ENCODE measurements around the gene SOX5. TPM values are rescaled to one million over a fixed set of nuclear protein-coding genes. Genes with fewer than 3 reads are reported as not detected.

SOX5 gene
- total and polyA plus RNA-seq, 11 donors = 0.49 to 4.9 (median 2.5) TPM

- DNase-seq = no peak
- no peak overlapping the region for H3K27ac ChIP-seq
- no peak for ATAC-seq
- H3K27me3 ChIP-seq = no peaks in the 10 kb centered on the region
- H3K4me3 ChIP-seq = no peak overlapping the region
- H3K9me3 ChIP-seq = peaks cover 0 to 16% (median 0%) of the 10 kb centered on the region in 12 donors
- no peak for TF ChIP-seq CTCF (IDR thresholded peaks at IDR 0.05)
- no peak for TF ChIP-seq POLR2A (IDR thresholded peaks at IDR 0.05)
- intact Hi-C loops (cut with DNase I) = no loop called here
- H3K36me3 ChIP-seq = no peaks in the 10 kb centered on the region
- 83 to 90% (median 89%) methylated on average over 2 of the region's 2 CpGs for WGBS, 4 donors
- no peaks in the 10 kb centered on the region for H3K4me1 ChIP-seq
Observed at GRCh38 chr12:23931176-23931575, 18.3 kb downstream of the SOX5 start.

GRCh38 chr12:23930599-23930998 is 18.9 kb downstream of the SOX5 start:
- TF ChIP-seq POLR2A (IDR thresholded peaks at IDR 0.05) (no peak), CTCF (IDR thresholded peaks at IDR 0.05) (no peak)
- intact Hi-C loops (cut with DNase I) = no loop called here
- 68 to 91% (median 85%) methylated on average over 2 of the region's 2 CpGs for WGBS, 4 donors
- H3K27ac ChIP-seq = no peak overlapping the region
- ATAC-seq = no peak
- H3K4me3 ChIP-seq = no peak overlapping the region
- no peak for DNase-seq
- peaks cover 0 to 16% (median 0%) of the 10 kb centered on the region in 12 donors for H3K9me3 ChIP-seq
- no peaks in the 10 kb centered on the region for H3K4me1 ChIP-seq
- H3K36me3 ChIP-seq = no peaks in the 10 kb centered on the region
- H3K27me3 ChIP-seq = no peaks in the 10 kb centered on the region

- Histone ChIP-seq H3K27me3 (no peaks in the 10 kb centered on the region), H3K36me3 (no peaks in the 10 kb centered on the region)
- no peak for TF ChIP-seq CTCF (IDR thresholded peaks at IDR 0.05)
- TF ChIP-seq POLR2A (IDR thresholded peaks at IDR 0.05) = no peak
Observed at GRCh38 chr12:23929906-23930305, 19.6 kb downstream of the SOX5 start.

GRCh38 chr12:23927907-23928306 is 21.6 kb downstream of the SOX5 start:
- Histone ChIP-seq H3K4me1 (no peaks in the 10 kb centered on the region), H3K27me3 (no peaks in the 10 kb centered on the region), H3K27ac (no peak overlapping the region), H3K4me3 (no peak overlapping the region), H3K9me3 (peaks cover 0 to 16% (median 0%) of the 10 kb centered on the region in 12 donors), H3K36me3 (no peaks in the 10 kb centered on the region)
- 78 to 88% (median 84%) methylated on average over 3 of the region's 3 CpGs for WGBS, 4 donors
- intact Hi-C loops (cut with DNase I) = no loop called here
- ATAC-seq = no peak
- no peak for TF ChIP-seq POLR2A (IDR thresholded peaks at IDR 0.05)
- no peak for TF ChIP-seq CTCF (IDR thresholded peaks at IDR 0.05)
- no peak for DNase-seq

More at GRCh38 chr12:23929906-23930305, 19.6 kb downstream of the SOX5 start:
- no peak overlapping the region for H3K4me3 ChIP-seq
- no peak overlapping the region for H3K27ac ChIP-seq
- ATAC-seq = no peak
- no peaks in the 10 kb centered on the region for H3K4me1 ChIP-seq
- no peak for DNase-seq
- intact Hi-C loops (cut with DNase I) = no loop called here
- 68 to 86% (median 77%) methylated on average over 2 of the region's 2 CpGs for WGBS, 4 donors
- peaks cover 0 to 16% (median 0%) of the 10 kb centered on the region in 12 donors for H3K9me3 ChIP-seq

All from heart left ventricle (tissue), 16 donors.